HG02588 (cell line): ENCODE data around the gene CYP2E1.
"Not testable (repeated sequence)": the region's sequence is repeated elsewhere in the genome, so short reads cannot be mapped to it uniquely, and the experiment has no call there.

Source experiments
- ATAC-seq: cut with Tn5 transposase; IDR thresholded peaks from one replicate; pipeline ENCODE4 v1.9.1; 2021; ENCODE audit warnings: mild to moderate bottlenecking, moderate library complexity; ENCODE audit not compliant: unreplicated experiment

The CYP2E1 gene

DNA sequence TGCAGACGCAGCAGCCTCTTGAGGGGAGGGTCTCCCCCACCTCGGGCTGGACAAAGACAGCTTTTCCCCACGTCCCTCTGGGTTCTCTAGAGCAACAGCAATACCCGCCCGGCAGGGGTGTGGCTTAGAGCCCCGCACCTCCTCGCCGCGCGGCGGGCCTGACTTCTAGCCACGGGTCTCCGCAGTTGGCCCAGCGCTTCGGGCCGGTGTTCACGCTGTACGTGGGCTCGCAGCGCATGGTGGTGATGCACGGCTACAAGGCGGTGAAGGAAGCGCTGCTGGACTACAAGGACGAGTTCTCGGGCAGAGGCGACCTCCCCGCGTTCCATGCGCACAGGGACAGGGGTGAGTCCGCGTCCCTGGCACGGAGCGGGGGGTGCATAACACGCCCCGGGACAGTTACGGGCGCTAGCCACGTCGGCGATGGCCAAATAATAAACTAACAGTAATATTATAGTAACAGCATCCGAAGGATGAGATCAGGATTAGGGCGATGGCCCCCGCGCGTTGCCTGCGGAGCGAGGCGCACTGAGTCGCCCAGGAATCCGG lies 1.2 kb downstream of the CYP2E1 start:
- no peak for ATAC-seq

DNA sequence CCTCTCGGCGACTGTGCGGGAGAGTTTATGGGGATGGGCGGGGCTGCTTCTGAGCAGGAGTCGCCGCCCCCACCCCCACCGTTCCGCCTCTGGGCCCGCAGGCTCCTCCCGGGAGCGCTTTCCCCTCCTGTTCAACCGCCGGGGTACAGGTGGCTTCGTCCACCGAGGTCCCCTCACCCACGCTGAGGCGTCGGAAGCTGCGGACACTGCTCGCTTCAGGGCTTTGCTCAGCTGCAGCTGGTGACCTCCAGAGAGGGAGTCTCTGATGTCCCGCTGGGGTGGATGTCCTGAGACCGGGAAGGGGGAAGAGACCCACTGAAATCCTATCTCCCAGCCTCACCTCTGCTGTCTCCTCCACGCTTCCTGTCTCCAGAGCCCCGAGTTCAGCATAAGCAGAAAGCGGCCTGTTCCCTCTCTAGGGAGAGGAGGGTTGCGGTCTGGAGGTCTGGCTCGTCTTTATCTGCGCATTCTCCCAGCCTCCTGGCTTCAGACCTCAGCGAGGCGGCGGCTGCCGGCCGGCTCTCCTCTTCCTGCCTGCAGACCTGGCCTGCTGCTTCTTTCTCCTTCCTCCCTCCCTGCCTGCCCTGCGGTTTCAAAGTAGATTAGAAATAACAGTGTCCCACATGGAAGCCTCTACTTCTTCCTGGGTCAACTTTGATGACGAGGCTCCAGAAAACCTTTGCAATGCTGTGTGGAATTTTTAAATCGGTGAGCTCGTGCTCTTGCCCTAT lies 1.8 kb downstream of the CYP2E1 start:
- ATAC-seq = no peak

GRCh38 chr10:133529576-133529946 lies 2.4 kb downstream of the CYP2E1 start:
- ATAC-seq = no peak

GRCh38 chr10:133530506-133530905 lies 3.3 kb downstream of the CYP2E1 start:
- ATAC-seq = no peak

DNA sequence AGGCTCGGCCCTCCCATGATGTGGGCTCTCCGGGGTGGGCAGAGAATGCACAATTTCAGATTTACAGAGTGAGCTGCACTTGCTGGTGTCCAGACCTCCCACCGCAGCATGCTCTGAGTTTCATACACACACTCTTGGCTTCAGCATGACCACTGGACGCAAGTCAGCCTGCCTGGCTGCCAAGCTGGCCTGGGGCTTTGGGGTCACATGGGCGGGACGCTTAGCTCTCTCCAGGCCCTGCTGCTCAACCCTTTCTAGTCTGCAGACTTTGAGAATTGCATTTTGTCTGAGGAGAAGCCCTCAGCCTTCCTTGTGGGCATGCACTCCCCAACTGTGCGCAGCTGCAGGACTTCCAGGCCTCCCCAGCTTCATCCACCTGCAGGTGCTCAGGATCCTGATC lies 5.7 kb downstream of the CYP2E1 start:
- no peak for ATAC-seq

GRCh38 chr10:133534417-133534816 lies 7.3 kb downstream of the CYP2E1 start:
- no peak for ATAC-seq

- ATAC-seq = no peak
Observed at GRCh38 chr10:133536198-133536597, 9.0 kb downstream of the CYP2E1 start.

GRCh38 chr10:133537546-133538545 lies 10.7 kb downstream of the CYP2E1 start:
- no peak for ATAC-seq

DNA sequence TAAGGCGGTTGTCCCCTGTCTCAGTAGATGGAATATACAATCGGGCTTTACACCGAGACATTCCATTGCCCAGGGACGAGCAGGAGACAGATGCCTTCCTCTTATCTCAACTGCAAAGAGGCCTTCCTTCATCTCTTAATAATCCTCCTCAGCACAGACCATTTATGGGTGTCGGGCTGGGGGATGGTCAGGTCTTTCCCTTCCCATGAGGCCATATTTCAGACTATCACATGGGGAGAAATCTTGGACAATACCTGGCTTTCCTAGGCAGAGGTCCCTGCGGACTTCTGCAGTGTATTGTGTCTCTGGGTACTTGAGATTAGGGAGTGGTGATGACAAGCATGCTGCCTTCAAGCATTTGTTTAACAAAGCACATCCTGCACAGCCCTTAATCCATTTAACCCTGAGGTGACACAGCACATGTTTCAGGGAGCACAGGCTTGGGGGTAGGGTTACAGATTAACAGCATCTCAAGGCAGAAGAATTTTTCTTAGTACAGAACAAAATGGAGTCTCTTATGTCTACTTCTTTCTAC lies 14.3 kb downstream of the CYP2E1 start:
- ATAC-seq = not testable (repeated sequence)

- no peak for ATAC-seq
Observed at GRCh38 chr10:133544506-133544905, 17.3 kb downstream of the CYP2E1 start.

DNA sequence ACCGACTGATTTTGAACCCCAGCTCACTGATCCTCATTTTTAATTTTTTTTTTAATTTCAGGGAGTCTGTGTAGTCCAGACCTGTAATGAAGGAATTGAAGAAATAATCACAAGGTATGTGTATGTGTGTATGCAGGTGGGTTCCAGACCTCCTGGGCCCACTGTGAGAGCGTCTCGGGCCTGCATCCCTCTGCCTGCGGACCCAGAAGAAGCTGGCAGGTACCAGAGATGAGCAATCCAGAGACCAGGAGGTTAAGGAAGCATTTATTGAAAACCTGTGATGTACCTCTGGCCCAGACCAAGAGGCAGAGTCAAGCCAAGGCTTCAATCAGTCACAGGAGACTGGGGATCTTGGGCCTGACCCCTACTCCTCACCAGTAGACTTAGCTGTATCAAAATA lies 27.4 kb downstream of the CYP2E1 start:
- ATAC-seq = no peak

DNA sequence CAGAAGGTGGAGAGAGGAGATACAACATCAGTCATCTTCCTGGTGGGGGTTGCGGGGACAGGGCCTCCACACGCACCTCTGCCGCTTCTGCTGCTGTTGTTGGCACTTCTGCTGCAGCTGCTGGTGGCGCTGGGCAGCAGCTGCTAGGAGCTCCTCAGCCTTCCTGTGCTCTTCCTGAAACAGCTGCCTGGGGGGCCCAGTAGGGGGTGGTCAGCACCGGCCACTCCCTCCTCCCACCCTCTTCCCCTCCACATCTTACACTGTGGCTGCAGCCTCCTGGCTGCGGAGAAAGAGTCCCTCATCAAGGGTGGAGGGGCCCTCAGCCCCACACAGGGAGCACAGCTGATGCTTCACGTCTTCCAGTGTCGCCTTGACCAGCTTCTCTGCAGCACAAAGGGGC lies 28.4 kb downstream of the CYP2E1 start:
- no peak for ATAC-seq

- ATAC-seq = no peak
Observed at GRCh38 chr10:133557381-133557780, 30.2 kb downstream of the CYP2E1 start.

DNA sequence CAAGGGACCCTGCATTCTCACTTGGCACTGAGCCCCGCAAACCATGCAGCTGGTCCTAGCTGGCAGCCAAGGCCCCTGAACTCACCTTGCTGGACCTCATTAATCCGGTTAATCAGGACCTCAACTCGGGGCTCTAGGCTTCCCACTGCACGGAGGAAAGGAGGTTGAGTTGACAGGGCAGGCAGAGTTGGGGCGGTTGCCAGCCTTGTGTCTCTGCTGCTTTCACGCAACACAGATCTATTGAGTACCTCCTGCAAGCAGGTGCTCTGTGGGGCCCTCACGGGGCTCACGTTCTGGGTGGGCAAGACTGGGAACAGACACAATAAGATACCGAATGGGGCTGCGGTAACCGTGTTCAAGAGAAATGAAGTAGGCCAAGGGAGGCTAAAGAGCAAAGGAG lies 32.1 kb downstream of the CYP2E1 start:
- ATAC-seq = no peak

GRCh38 chr10:133564816-133565215 lies 37.7 kb downstream of the CYP2E1 start:
- no peak for ATAC-seq

GRCh38 chr10:133565441-133566294 lies 38.5 kb downstream of the CYP2E1 start, which contains the start of gene SYCE1:
Gene SYCE1 (minus strand): TSS chr10:133565583. CDS start chr10:133565529, 54 bp downstream.
- ATAC-seq = no peak

DNA sequence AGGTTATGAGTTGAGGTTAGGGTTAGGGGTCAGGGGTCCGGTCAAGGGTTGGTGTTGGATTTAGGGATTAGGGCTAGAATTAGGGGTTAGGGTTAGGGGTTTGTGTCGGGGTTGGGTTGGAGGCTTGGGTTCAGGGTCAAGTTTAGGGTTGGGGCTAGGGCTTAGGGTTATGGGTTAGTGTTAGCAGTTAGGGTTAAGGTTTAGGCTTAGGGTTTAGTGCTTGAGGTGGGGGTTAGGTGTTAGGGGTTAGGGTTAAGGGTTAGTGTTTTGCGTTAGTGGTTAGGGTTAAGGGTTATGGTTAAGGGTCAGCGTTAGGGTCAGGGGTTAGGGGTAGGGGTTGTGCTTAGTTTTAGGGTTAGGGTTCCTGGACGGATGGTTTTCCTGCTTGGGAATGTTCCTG lies 40.0 kb downstream of the CYP2E1 start:
- no peak for ATAC-seq

DNA sequence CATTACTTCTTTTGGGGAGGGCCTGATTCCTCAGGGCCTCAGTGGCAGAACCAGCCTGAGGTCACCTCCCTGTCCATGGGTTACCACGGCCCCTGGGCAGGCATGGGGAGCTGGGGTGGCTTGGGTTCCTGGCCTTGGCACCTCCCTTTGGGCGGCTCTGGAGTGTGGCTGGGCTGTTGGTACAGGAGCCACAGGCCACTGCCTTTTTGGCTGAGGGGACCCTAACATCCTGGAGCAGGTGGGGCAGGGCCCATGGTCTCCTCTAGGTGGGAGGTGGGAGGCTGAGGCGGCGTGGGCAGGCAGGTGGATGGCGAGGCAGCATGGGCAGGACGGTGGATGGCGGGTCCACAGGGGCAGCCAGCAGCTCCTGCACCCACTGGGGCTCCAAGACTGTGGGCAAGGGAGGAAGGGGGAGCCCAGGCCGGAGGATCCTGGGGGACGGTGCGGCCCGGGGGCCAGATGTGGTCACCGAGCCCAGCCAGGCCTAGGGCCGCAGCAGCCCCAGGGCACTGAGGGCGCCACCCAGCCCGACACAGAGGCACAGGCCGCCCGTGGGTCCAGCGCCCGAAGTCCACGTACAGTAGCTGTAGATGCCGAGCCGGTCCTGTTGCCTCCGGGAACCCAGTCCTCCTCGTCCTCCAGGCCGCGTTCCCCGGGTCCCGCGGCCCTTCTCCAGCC lies 40.6 kb downstream of the CYP2E1 start:
- ATAC-seq = no peak

DNA sequence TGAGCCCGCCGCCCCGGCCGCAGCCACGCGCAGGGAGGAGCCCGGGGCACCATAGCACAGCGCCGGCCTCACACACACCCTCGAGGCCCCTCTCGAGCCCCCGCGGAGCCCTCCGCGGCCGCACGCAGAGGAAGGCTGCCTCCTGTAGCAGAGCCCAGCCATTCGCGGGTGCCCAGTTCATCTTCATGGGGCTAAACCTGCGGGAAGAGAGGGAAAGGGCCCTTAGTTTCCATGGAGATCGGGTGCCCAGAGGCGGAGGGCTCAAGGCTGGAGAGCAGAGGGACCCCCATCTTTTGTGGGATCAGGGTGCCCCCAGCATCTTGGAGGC lies 41.1 kb downstream of the CYP2E1 start:
- ATAC-seq = no peak
